Measurements from ENCODE around the gene COL4A2.

The COL4A2 gene

GRCh38 chr13:110360598-110360997, 53.5 kb downstream of the COL4A2 start:
- DNase-seq = no peak

- no peak for DNase-seq
Measured at GRCh38 chr13:110361365-110361911, 54.4 kb downstream of the COL4A2 start.

DNA sequence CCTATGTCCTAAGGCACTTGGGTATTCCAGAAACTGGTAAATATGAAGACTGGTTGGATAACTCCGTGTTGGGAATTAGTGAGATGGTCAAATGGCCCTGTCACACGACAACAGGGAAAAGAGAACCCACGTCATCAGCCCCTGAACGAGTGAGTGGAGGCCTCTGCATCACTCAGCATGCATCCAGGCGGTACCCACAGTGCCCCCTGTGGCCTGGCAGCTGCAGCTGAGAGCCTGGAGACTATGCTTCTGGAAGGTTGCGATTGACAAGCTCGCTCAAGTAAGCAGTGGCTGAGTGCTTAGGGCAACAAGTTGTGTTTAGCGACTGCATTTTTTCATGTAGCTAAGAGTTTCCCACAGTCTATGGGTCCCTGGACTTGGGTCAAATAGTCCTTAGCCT, 55.9 kb downstream of the COL4A2 start:
- no peak for DNase-seq

DNA sequence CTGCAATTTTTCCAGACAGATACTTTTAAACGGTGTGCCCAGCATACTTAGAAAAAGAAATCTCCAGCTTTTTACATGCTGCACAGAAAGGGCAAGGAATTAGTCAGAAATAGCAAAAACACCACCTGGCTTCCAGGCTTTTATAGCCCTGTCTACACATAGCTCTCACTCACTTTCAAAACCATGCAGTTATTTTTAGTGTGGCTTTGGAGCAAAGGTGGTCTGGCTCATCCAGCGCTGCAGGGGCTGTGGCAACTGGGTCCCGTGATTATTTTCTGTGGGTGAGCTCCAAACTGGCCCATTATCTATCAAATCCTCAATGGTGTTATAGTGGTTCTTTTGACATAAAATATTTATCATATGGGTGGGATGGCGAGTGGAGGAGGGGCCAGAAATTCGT, 57.0 kb downstream of the COL4A2 start:
- no peak for DNase-seq

DNA sequence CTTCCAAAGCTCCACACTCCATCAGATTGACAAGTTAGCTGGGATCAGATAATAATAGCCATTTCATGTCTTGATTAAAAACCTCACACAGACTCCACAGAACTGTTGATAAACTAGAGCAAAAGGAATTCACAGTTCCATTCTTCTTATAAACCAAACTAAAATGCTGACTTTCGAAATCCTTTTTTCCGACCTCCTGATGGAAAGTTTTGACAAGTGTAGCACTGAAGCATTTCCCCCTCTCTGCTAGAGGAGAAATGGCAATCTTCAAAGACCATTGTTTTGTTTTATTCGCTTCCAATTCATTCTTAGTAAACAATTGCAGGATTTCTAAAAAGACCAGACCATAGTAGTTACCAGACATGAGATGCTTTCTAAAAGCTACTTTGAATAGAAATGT, 58.8 kb downstream of the COL4A2 start:
- no peak for DNase-seq

- DNase-seq = no peak
Measured at GRCh38 chr13:110366733-110367132, 59.6 kb downstream of the COL4A2 start.

DNA sequence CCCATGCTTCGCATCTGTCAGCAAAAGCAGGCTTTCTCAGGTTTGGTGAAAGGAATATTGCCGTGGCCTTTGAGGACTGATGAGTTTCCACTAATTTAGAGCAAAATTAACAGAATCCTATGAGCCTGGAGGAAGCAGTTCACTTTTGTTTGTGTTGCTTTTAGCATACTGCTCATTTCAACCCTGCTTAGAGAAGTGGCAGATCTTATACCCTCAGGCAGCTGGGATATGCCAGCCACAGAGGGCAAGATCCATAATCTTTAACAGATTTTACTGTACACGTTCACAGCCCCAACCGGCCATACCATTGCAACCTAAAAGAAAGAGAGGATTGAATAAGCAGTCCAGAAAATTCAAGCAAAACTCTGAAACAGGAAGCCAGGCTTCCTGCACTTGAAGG, 60.5 kb downstream of the COL4A2 start:
- no peak for DNase-seq

DNA sequence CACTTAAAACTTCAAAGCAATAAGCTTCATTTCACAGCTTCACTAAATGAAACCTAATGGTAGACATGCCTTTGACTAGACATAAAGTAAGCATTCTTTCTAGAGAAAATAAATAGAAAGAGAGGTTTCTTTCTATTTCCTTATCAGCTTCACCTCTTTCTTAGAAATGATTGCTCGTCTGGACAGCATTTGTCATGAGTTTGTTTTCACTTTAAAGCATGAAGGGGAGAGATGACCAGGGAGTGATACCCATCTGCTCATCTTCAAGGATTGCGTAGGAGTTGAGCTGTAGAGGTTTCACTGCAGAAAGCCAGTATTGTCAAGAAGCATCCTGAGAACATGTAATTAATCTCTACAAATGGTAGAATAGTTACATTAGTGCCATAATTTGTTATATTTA, 61.3 kb downstream of the COL4A2 start:
- DNase-seq = peak; percentile 32

- no peak for DNase-seq
Measured at GRCh38 chr13:110369400-110369799, 62.3 kb downstream of the COL4A2 start.

DNA sequence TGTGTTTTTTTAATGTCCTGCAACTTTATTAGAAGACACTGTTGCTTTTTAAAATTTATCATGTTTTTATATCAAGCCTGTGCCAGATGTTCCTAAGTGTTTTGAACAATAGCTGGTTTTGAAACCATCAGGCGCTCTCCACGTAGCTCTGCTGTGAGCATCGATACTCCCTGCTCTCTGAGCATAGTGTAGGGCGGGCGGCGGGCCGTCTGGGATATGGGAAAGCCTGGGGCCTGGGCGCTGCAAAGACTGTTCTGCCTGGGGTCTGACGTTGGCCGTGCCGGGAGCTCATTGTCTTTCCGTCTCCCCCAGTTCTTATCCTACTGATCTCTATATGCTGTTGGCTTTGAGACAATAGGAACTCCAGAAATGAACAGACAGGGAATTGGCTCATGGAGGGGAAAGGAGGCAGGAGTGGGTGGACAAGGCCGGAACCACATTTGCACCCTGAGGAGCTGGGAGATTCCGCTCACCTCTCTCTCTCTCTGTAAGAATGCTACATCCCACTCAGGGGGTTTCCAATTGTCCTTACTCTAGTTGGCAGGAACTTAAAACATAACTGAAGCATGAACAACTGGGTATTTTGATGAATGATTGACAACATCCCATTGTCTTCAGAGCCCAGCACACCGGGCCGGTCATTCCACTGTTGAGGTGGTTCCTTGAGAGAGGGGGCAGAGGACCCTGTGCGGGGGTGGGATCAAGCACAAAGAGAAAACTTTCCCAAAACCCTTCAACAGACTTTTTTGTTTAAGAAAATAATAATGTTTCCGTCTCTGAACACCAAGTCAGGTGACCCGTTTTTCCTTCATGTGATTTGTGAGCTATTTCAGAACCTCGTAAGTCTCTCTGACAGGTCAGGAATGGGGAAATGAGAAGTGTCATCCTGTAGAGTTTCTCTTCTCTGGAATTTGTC, 64.7 kb downstream of the COL4A2 start:
- DNase-seq = peak; percentile 96

DNA sequence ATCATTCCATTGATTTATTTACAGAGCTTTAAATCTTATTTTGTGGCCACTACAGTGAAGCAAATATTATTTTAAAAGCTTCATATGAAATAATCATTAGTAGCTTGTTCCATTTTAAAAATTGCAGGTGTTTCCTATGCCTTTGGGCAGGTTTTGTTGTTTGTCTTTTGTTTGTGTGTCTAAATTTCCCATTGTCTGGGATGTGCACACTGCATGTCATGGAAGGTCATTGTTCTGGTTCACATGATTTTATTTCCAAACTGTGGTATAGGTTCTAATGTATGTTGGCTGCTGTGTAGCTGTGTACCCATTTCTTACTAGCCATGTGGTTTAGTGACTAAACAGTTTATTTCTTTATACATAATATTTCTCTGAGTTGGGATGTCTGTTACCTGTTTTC, 65.6 kb downstream of the COL4A2 start:
- DNase-seq = no peak

DNA sequence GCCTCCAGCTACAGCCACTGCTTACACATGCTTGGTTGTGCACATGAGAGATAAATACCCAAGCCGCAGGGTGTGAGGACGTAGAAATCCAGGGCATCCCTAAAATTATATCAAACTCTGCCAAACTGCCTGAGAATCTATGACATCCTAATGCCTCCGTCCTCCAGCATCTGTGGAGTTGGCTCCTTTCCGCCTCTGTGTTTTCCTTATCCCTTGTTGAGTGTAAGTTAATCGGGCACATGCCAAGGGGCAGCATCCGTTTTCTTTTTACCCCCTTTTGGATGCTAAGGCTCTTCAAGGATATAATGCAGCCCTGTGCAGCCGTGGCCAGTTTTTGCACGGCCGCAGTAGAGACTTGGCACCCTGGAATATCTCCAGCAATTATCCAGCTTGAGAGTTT, 66.5 kb downstream of the COL4A2 start:
- no peak for DNase-seq

DNA sequence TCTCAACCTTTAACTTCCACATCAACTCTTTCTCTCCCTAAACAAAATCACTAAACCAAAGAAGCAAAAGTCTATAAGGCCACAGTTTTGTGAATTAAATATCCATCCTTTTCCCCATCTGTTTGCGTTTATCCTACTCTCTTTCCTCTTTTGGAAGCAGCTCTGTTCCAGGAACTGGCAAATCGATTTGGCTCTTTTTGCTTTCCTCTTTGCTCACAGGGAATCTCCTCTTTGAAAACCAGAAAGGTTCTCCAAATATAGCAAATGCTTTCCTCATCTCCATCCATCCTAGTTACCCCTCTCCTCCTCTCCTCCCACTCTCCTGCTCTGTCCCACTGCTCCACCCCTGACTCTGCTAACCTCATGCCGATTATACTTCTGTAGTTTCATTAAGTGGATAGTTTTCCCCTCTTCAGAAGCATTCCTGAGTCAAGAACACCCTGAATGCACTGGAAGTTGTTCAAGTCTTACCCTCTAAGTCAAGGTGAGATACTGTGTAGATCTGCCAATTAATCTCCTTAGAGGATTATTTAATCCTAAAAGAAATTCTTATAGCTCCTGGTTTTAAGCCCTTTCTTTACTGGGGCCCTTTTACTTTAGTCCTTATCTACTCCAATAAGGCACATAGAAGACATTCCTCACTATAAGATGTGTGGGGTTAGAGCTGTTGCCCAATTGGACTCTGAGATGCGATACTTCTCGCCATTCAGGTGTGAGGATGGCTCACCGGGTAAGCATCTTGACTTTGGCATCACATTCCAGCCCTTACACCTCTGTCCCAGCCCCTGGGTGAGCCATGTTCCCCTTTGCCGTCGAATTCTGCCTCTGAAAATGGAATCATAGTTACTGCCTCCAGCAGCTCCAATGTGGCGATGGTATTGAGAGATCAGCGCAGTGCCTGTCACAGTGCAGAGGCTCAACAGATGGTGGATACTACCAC, 67.6 kb downstream of the COL4A2 start:
- no peak for DNase-seq

- DNase-seq = peak; percentile 43
Measured at GRCh38 chr13:110376120-110376519, 69.0 kb downstream of the COL4A2 start.

DNA sequence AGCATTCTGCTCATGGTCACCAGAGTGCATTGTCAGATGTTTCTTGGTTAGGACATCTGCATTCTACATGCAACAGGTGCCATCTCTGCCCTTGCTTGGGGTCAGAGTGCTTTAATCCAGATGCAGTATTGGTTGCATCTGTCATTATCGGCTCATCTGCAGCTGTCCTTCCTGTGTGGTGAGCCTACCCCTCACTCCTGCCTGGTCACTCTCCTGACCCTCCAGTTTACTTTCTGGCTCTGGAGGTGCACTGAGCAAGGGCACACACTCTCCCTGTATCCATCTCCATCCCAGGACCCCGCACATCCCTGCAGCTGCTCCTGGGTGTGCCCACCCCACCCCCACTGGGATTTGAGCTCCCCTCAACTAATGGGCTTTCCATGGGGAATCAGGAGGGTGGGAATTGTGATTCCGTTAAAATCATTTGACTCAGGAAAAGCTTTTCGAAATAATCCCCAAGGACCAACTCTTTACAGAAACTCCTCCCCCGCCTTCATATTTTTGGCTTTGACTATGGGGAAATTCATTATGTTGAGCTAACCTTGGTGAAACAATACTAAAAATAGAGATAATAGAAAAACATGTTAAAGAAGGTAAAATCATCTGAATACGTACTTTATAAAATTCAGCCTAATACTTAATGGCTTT, 70.2 kb downstream of the COL4A2 start:
- DNase-seq = no peak

DNA sequence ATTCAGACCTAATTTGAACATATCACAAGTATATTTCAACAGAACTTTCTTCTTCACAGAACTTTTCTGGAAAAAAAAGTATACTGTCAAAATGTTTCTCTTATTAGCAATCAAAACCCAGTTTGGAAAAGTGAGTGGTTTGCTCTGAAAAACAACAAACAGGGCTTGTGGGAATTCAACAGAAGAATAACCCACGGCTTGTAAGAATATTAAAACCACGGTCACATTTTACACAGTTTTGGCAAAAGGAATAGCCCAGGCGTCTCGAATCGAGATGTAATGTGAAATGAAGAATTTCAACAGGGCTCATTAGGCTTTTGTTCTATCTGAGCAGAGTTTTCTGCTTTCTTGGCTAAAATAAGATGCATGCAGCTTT, 70.7 kb downstream of the COL4A2 start:
- DNase-seq = no peak

DNA sequence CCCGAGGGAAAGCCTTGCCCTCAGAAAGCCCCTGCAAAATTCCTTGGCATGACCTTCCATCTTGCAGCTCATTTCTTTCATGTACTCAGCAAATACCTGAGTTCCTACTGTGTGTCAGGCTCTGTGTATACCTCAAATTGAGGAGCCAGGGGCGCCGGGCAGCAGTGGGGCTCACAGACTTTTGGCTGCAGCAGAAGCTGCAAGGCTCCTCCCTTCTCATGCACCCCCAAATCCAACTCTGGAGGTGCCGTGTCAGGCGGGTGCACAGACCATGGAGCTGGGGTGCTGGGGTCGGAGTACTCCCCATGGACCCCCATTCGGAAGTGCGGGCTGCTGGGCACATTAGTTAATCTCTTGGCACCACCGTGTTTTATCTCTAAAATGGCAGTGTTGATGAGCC, 72.3 kb downstream of the COL4A2 start:
- DNase-seq = no peak

DNA sequence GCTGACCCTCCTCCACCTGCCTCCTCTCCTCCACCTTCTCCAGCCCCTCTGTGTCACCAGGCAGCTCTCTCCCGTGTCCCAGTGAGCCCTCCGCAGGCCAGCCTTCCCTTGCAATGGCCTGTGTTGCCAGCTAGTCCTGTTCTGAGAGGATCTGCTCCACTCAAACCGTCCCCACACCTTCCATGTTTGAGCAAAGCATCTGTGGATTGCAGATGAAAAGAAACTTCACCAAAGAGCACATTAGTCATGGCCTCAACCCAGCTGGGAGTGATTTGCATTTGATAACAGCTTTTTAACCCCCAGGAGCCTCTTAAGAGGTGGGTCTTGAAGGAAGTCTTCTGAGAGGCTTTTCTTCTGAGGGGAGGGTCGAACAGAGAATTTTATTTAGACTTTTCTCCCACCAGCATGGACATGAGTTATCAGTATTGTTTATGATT, 72.8 kb downstream of the COL4A2 start:
- DNase-seq = no peak

- DNase-seq = no peak
Measured at GRCh38 chr13:110380359-110381028, 73.4 kb downstream of the COL4A2 start.

DNA sequence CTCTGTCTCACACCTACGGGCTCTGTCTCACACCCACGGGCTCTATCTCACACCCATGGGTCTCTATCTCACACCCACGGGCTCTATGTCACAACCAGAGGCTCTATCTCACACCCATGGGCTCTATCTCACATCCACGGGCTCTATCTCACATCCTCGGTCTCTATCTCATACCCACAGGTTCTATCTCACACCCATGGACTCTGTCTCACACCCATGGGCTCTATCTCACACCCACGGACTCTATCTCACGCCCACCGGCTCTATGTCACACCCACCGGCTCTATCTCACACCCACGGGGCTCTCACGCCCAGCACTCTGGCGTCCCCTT, 73.9 kb downstream of the COL4A2 start:
- DNase-seq = no peak

GRCh38 chr13:110382229-110382628, 75.1 kb downstream of the COL4A2 start:
- peak; percentile 82 for DNase-seq

GRCh38 chr13:110382830-110383229, 75.7 kb downstream of the COL4A2 start:
- DNase-seq = no peak
